IPS DF 6.9 (cell line): ENCODE results near the gene TMEM213.

Experiments used
- DNase-seq: peaks from one replicate; pipeline ENCODE4 v3.0.0-alpha.2; 2013; ENCODE audit warnings: low read depth, low spot score
- H3K27ac ChIP-seq: one replicate; pipeline ENCODE4 v1.5.1; 2013; ENCODE audit warnings: low read length, control low read depth
- H3K27me3 ChIP-seq: 2 replicates; pipeline ENCODE4 v1.6.1; 2013; ENCODE audit warnings: mild to moderate bottlenecking, low read length; ENCODE audit not compliant: control insufficient read depth, insufficient read depth
- H3K36me3 ChIP-seq: 2 replicates; pipeline ENCODE4 v1.6.1; 2013; ENCODE audit warnings: low read length; ENCODE audit not compliant: control insufficient read depth, insufficient read depth
- H3K4me1 ChIP-seq: 2 replicates; pipeline ENCODE4 v1.6.1; 2013; ENCODE audit warnings: low read length; ENCODE audit not compliant: control insufficient read depth, insufficient read depth
- H3K4me3 ChIP-seq: 2 replicates; pipeline ENCODE4 v1.5.1; 2013; ENCODE audit warnings: mild to moderate bottlenecking, low read length
- H3K9me3 ChIP-seq: 2 replicates; pipeline ENCODE4 v1.6.1; 2013; ENCODE audit warnings: low read length, inconsistent platforms; ENCODE audit not compliant: control insufficient read depth, insufficient read depth
- WGBS: extraction: QIAGEN DNeasy Blood & Tissue Kit; methylation state at CpG from one replicate; pipeline ENCODE4 v1.1.7; 2013; ENCODE audit warnings: mixed read lengths, missing lambda C conversion rate; ENCODE audit not compliant: insufficient read length, insufficient coverage; 5-methylcytosine and 5-hydroxymethylcytosine counted together

The TMEM213 gene

GRCh38 chr7:138872576-138872975 is 74.8 kb downstream of the TMEM213 start:
- no peak overlapping the region for H3K4me3 ChIP-seq
- DNase-seq: no peak
- no peaks in the 10 kb centered on the region for H3K9me3 ChIP-seq
- no peaks in the 10 kb centered on the region for H3K4me1 ChIP-seq
- H3K27me3 ChIP-seq: no peaks in the 10 kb centered on the region
- no peak overlapping the region for H3K27ac ChIP-seq
- WGBS: no CpG with 5 or more reads among the region's 4 CpGs
- H3K36me3 ChIP-seq: peaks cover 1% of the 10 kb centered on the region; the same call in 1 of the 2 replicates

DNA sequence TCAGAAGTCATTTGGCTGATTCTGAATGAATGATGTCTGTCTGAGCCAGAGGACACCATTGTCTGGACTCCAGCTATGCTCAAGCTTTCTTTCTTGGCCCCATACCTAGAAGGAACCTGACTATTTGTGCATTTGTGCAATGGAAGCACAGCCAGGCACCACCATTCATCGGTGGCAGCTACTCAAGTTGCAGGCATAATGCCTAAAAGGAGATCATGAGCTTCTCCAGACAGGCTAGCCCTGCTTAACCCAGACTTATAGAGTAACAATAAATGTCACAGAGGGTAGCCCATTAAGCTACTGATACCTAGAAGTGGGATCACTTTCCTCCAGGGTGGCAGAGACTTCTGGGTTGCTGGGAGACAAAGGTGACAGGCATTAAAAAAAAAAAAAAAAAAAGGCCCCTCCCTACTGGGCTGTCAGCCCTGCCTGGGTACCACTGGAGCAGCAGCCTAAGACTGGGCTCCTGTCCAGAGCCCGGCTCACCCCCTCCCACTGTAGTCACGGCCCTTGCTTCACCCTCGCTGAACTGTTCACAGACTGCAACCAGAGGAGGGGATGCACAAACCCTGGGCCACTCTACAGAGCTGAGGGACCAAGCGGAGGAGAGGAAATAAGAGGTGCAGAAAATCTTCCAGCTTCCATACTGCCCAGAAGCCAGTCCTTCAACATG is 75.6 kb downstream of the TMEM213 start:
- Histone ChIP-seq H3K4me3 (no peak overlapping the region), H3K27me3 (no peaks in the 10 kb centered on the region), H3K27ac (no peak overlapping the region), H3K9me3 (no peaks in the 10 kb centered on the region), H3K36me3 (no peaks in the 10 kb centered on the region), H3K4me1 (no peaks in the 10 kb centered on the region)
- WGBS: no CpG with 5 or more reads among the region's 5 CpGs
- no peak for DNase-seq

DNA sequence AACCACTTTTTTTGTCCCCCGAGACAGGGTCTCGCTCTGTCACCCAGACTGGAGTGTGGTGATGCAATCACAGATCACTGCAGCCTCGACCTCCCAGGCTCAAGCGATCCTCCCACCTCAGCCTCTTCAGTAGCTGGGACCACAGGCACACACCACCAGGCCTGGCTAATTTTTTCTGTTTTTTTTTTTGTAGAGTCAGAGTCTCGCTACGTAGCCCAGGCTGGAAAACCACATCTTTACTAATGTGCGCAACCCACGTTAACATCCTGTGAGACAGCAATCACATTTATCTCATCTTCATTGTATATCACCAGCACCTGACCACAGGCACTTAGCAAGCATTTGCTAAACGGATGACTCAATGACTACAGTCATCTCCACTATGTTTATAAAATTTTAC is 78.0 kb downstream of the TMEM213 start:
- WGBS: no CpG with 5 or more reads among the region's 9 CpGs
- Histone ChIP-seq H3K9me3 (no peaks in the 10 kb centered on the region), H3K36me3 (no peaks in the 10 kb centered on the region; the same call in 1 of the 2 replicates), H3K27ac (no peak overlapping the region), H3K4me3 (no peak overlapping the region), H3K27me3 (no peaks in the 10 kb centered on the region), H3K4me1 (no peaks in the 10 kb centered on the region)
- no peak for DNase-seq

DNA sequence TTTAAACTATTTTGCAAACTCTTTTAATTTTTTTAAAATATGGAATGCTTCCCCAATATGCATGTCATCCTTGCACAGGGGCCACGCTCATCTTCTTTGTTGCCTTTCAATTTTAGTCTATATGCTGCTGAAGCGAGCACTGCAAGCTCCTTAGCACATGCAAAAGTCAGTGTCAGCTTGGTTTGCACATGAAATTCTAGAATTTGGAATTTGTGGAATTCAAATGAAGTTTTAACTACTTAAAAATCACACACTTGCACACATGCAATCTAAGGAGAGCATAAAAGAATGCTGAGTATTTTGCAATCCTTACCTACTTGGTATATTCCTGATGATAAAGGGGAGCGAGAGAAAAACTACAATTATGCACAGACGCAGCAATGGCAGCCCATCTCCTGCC is 78.5 kb downstream of the TMEM213 start:
- Histone ChIP-seq H3K27me3 (no peaks in the 10 kb centered on the region), H3K27ac (no peak overlapping the region)

GRCh38 chr7:138878051-138878450 is 80.3 kb downstream of the TMEM213 start:
- Histone ChIP-seq H3K27me3 (no peaks in the 10 kb centered on the region), H3K27ac (no peak overlapping the region), H3K9me3 (no peaks in the 10 kb centered on the region), H3K4me3 (no peak overlapping the region), H3K36me3 (peaks cover 4% of the 10 kb centered on the region; the same call in 1 of the 2 replicates), H3K4me1 (no peaks in the 10 kb centered on the region)
- no CpG with 5 or more reads among the region's 7 CpGs for WGBS
- DNase-seq: no peak

More for the DNA sequence above, 78.5 kb downstream of the TMEM213 start:
- DNase-seq: no peak
- H3K9me3 ChIP-seq: no peaks in the 10 kb centered on the region
- no CpG with 5 or more reads among the region's 4 CpGs for WGBS
- H3K4me1 ChIP-seq: no peaks in the 10 kb centered on the region
- peaks cover 4% of the 10 kb centered on the region; the same call in 1 of the 2 replicates for H3K36me3 ChIP-seq
- no peak overlapping the region for H3K4me3 ChIP-seq

DNA sequence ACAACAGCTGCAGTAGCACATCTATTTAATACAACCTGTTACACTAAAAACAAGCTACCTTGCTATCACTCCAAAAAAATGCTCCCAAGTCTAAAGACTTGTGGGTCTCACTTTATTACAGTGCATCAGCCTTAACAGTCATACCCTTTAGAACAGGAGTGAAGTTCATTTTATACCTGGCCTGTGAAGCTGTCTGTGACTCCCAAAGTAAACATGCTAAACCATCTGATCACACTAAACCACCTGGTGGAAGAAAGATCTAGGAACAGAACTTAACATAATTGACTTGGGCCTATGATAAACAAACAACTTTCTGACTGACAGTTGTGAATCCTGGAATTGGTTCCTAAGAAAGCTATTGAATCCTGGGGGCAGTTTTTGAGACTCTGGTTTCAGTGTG is 81.1 kb downstream of the TMEM213 start:
- Histone ChIP-seq H3K9me3 (no peaks in the 10 kb centered on the region), H3K4me3 (no peak overlapping the region), H3K4me1 (no peaks in the 10 kb centered on the region), H3K36me3 (peaks cover 4% of the 10 kb centered on the region; the same call in 1 of the 2 replicates), H3K27ac (no peak overlapping the region), H3K27me3 (no peaks in the 10 kb centered on the region)
- no peak for DNase-seq

DNA sequence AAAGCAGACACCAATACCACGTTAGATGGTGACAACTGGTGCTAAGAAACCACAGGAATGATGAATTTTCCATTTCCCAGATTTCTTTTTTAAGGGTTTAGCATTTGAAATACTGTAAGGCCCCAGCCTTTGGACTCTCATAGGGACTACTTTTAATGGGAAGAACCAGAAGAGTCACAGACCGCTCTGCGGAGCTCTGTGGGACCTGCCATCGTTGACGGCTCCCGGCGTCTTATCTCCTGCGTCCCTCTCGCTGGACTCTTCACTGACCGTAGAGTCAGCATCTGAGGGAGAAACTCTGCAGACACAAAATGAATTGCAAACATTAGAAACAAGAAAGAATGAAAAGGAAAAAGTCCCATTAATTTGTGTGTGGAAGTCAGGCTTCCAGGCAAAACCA is 81.6 kb downstream of the TMEM213 start:
- Histone ChIP-seq H3K27me3 (no peaks in the 10 kb centered on the region), H3K4me3 (no peak overlapping the region), H3K36me3 (peaks cover 4% of the 10 kb centered on the region; the same call in 1 of the 2 replicates), H3K27ac (no peak overlapping the region), H3K4me1 (no peaks in the 10 kb centered on the region), H3K9me3 (no peaks in the 10 kb centered on the region)
- DNase-seq: no peak
- WGBS: no CpG with 5 or more reads among the region's 10 CpGs

DNA sequence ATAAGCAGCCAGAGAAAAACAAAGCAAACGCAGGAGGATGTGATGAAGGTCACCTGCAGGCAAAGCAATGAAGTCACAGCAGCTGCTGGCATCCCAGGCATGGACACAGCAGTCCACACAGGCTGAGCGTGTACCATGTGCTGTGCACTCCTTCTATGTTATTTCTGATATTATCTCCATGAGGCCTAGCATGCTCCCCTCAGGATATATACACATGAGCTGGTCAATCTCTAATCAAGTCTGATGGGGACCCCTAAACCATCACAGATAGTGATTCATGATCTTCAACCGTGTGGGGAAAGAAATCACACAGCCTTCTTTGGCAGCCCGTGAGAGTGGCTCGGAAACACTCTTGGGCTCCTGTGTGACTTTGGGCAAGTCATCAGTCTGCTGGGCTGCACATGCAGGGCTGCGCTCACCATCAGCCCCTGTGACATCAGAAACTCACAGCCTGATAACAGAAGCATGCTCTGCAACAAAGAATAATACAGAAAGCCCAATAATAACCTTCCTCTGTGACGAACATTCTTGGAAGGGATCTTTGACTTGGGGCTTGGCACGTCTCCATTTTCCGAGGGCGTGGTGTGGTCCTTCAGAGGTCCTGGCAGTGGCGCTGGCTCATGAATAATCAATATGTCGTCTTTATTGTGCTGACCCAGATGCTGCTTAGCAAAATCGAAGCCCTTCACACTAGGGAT is 83.2 kb downstream of the TMEM213 start:
- Histone ChIP-seq H3K27ac (no peak overlapping the region), H3K9me3 (no peaks in the 10 kb centered on the region), H3K27me3 (no peaks in the 10 kb centered on the region), H3K4me1 (no peaks in the 10 kb centered on the region), H3K4me3 (no peak overlapping the region), H3K36me3 (peaks cover 4% of the 10 kb centered on the region; the same call in 1 of the 2 replicates)
- no peak for DNase-seq
- WGBS: no CpG with 5 or more reads among the region's 13 CpGs

DNA sequence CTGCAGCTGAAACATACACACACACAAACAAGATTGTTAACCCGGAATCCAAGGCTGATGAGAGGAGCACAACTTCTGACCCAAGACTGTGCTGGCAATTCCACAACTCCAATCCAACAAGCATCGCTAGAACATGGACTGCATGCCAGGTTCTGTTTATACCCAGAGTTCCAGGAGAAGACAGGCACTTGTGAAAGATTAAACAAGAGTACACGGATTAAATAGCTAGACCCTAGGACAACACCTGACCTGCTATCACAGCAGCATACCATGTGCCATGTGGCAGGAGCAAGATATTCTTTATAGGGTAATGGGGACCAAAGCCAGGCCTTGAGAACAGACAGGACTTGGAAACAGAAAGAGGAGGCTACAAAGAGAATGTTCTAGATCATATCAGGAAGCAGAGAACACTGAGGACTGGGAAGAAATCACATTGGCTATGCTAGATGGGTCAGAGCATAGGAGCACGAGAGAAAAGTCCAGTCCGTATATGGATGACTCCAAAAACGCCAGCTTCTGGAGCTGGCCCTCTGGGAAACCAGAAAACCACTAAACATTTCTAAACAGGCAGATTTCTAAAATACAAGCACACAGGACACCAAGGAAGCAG is 83.9 kb downstream of the TMEM213 start:
- Histone ChIP-seq H3K9me3 (no peaks in the 10 kb centered on the region), H3K4me1 (no peaks in the 10 kb centered on the region), H3K4me3 (no peak overlapping the region), H3K36me3 (peaks cover 4% of the 10 kb centered on the region; the same call in 1 of the 2 replicates), H3K27ac (no peak overlapping the region), H3K27me3 (no peaks in the 10 kb centered on the region)
- DNase-seq: no peak
- WGBS: no CpG with 5 or more reads among the region's 6 CpGs

- Histone ChIP-seq H3K27me3 (no peaks in the 10 kb centered on the region), H3K4me1 (no peaks in the 10 kb centered on the region), H3K27ac (no peak overlapping the region), H3K36me3 (peaks cover 4% of the 10 kb centered on the region; the same call in 1 of the 2 replicates), H3K9me3 (no peaks in the 10 kb centered on the region), H3K4me3 (no peak overlapping the region)
- 100% methylated on average over 5 of the region's 6 CpGs for WGBS
- DNase-seq: no peak
Measured at GRCh38 chr7:138882249-138882648, 84.5 kb downstream of the TMEM213 start.
